SJCRH30 (cell line): ENCODE results near the gene SLC35A5. TPM values are rescaled to one million over a fixed set of nuclear protein-coding genes. Genes with fewer than 3 reads are reported as not detected.
"Not testable (repeated sequence)": the region's sequence is repeated elsewhere in the genome, so short reads cannot be mapped to it uniquely, and the experiment has no call there.

Experiments used
- DNase-seq, 2 experiments: peaks; one replicate each; pipeline ENCODE4 v3.0.0-alpha.2; 2015 to 2020
- H3K27ac ChIP-seq: fragments of 250-450 bp; sonication (Bioruptor Pico); 2 replicates; pipeline ENCODE4 v1.5.1; 2020; ENCODE audit warnings: mild to moderate bottlenecking, moderate library complexity
- H3K27me3 ChIP-seq: fragments of 250-450 bp; sonication (Bioruptor Pico); 2 replicates; pipeline ENCODE4 v1.5.1; 2020; ENCODE audit warnings: mild to moderate bottlenecking, moderate library complexity
- H3K36me3 ChIP-seq: fragments of 250-450 bp; sonication (Bioruptor Pico); 2 replicates; pipeline ENCODE4 v1.5.1; 2020; ENCODE audit warnings: mild to moderate bottlenecking, moderate library complexity
- H3K4me1 ChIP-seq: fragments of 250-450 bp; sonication (Bioruptor Pico); 2 replicates; pipeline ENCODE4 v1.5.1; 2020; ENCODE audit warnings: mild to moderate bottlenecking, moderate library complexity
- H3K4me3 ChIP-seq: fragments of 250-450 bp; sonication (Bioruptor Pico); 2 replicates; pipeline ENCODE4 v1.5.1; 2020; ENCODE audit warnings: mild to moderate bottlenecking, moderate library complexity
- H3K9me3 ChIP-seq: fragments of 250-450 bp; sonication (Bioruptor Pico); replicated peaks from 2 replicates; pipeline ENCODE4 v1.5.1; 2020; ENCODE audit warnings: mild to moderate bottlenecking, moderate library complexity
- total RNA-seq: library from RNA; depleted of rRNA; stranded (reverse); fragments of >200 nt; shearing (Covaris generic); gene quantifications from 2 replicates; pipeline ENCODE4 v1.2.3, GENCODE V29; 2014

The SLC35A5 gene
- total RNA-seq, 1 experiment from 2014 or later: 37.1 TPM

DNA sequence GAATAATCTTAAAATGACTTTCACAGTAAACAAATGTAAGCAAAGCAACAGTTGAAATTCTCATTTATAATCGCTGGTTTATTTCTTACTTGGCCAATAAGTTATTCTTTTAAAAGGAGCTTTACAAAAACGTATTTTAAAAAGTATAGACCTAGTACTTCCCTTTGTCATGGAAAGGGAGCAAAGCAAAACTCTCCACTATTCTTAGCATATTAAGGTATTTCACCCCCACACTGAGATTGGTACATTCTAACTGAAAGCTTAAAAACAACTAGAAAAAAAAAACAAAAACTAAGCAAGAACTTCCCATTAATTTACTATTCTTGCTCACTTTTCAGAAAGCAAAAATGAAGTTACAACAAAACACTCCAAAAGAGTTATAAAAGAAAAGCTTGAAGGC, 1.5 kb upstream of the SLC35A5 start:
- no peak for DNase-seq
- Histone ChIP-seq H3K4me1 (no peaks in the 10 kb centered on the region; the same call in 1 of the 2 replicates), H3K27ac (no peak overlapping the region; the same call in 1 of the 2 replicates), H3K27me3 (no peaks in the 10 kb centered on the region), H3K36me3 (peaks cover 8% of the 10 kb centered on the region; the same call in 1 of the 2 replicates), H3K4me3 (peak overlapping the region; percentile 80), H3K9me3 (no peaks in the 10 kb centered on the region)

DNA sequence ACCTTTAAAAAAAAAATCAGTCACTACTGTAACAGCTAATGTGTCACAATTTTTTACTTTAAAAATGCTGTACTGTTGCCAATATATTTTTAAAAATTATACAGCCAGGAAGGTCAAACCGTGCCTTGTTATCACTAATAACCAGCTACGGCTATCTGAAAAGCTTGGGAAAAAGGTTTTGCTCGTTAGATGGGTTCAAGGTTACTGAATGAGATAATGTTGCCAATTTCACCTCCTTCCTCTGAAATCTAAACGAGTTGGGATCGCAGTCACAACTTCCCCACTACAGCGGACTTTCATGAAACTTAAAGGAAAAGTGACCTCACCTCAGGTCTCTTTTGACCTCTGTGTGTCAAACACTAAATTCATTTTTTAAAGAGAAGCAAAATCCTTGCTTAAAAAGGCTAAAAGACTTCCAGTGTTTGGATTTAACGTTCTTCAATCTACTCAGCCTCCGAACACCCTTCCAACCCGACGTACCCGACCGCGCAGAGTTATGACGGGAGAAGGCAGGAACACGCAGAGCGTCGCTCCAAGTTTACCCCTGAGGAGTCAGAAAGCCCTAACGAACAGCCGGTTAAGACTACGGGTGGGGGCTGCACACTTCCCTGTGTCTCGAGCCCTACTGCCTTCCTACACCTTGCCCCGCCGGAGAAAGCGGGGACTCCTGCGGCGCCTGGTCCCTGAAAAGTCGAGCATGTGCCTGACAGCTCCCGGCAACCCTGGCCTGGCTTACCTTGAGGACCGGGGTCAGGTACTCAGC, 943 bp upstream of the SLC35A5 start:
- H3K27me3 ChIP-seq: no peaks in the 10 kb centered on the region

DNA sequence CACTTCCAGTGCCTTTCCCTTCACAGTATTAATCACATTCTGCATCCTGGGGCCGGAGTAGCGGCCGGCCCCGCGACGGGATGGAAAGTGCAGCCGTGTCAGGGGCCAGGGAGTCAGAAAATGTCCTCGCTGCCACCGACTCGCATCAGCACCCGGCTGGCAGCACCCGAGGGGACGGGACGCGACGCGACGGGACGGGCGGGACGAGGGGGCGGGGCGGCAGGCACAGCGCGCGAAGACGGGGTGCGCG, 436 bp upstream of the SLC35A5 start:
- Histone ChIP-seq H3K27ac (peak overlapping the region; percentile 80), H3K36me3 (peaks cover 8% of the 10 kb centered on the region; the same call in 1 of the 2 replicates), H3K4me3 (peak overlapping the region; percentile 80), H3K4me1 (no peaks in the 10 kb centered on the region; the same call in 1 of the 2 replicates), H3K27me3 (no peaks in the 10 kb centered on the region), H3K9me3 (no peaks in the 10 kb centered on the region)
- no peak for DNase-seq

More for the DNA sequence above, 943 bp upstream of the SLC35A5 start:
- H3K27ac ChIP-seq: peak overlapping the region; percentile 80
- peak overlapping the region; percentile 80 for H3K4me3 ChIP-seq
- H3K4me1 ChIP-seq: no peaks in the 10 kb centered on the region; the same call in 1 of the 2 replicates
- H3K9me3 ChIP-seq: no peaks in the 10 kb centered on the region
- peak; percentile 81 to 82 for DNase-seq
- peaks cover 8% of the 10 kb centered on the region; the same call in 1 of the 2 replicates for H3K36me3 ChIP-seq

DNA sequence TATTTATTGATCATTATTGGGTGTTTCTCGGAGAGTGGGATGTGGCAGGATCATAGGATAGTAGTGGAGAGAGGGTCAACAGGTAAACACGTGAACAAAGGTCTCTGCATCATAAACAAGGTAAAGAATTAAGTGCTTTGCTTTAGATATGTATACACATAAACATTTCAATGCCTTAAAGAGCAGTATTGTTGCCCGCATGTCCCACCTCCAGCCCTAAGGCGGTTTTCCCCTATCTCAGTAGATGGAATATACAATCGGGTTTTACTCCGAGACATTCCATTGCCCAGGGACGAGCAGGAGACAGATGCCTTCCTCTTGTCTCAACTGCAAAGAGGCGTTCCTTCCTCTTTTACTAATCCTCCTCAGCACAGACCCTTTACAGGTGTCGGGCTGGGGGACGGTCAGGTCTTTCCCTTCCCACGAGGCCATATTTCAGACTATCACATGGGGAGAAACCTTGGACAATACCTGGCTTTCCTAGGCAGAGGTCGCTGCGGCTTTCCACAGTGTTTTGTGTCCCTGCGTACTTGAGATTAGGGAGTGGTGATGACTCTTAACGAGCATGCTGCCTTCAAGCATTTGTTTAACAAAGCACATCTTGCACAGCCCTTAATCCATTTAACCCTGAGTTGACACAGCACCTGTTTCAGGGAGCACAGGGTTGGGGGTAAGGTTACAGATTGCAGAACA, 2.5 kb downstream of the SLC35A5 start:
- not testable (repeated sequence) for H3K36me3 ChIP-seq, H3K9me3 ChIP-seq, DNase-seq

DNA sequence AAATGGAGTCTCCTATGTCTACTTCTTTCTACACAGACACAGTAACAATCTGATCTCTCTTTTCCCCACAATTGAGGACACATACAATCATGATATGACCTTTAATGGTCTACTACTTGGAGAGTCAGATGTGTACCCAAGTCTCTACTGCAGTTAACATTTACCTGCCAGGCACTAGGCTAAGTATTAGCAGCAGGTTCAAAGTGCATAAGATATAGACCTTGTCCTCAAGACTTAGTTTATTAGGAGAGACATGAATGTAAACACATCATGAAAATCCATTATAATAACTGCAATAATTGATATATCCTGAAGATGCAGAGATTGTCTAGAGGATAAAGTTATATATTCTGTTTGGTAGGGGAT, 3.1 kb downstream of the SLC35A5 start:
- Histone ChIP-seq H3K27ac (no peak overlapping the region), H3K4me1 (no peaks in the 10 kb centered on the region; the same call in 1 of the 2 replicates), H3K4me3 (no peak overlapping the region), H3K27me3 (no peaks in the 10 kb centered on the region), H3K36me3 (no peaks in the 10 kb centered on the region), H3K9me3 (no peaks in the 10 kb centered on the region)
- DNase-seq: no peak

More for the DNA sequence above, 2.5 kb downstream of the SLC35A5 start:
- not testable (repeated sequence) for H3K27ac ChIP-seq, H3K4me3 ChIP-seq, H3K27me3 ChIP-seq, H3K4me1 ChIP-seq

DNA sequence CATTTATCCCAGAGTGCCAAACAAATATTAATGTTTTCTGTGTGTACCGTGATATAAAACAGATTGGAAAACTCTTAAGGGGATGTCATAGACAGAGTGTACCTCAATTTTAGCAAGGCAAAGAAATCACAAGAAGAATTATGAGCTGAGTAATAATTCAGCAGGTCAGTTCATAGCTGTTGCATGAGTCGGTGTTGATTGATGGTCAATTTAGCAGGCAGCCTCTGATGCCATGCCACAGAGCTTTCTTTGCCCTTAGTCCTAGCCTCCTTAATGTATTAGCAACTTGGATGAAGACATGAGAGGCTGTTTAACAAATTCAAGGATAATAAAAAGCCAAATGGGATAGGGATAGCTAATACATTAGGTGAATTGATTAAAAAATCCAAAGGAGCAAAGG, 6.8 kb downstream of the SLC35A5 start:
- H3K27me3 ChIP-seq: no peaks in the 10 kb centered on the region
- no peak overlapping the region for H3K4me3 ChIP-seq
- peaks cover 8% of the 10 kb centered on the region for H3K36me3 ChIP-seq
- H3K4me1 ChIP-seq: no peaks in the 10 kb centered on the region
- H3K9me3 ChIP-seq: no peaks in the 10 kb centered on the region
- DNase-seq: no peak
- H3K27ac ChIP-seq: no peak overlapping the region

DNA sequence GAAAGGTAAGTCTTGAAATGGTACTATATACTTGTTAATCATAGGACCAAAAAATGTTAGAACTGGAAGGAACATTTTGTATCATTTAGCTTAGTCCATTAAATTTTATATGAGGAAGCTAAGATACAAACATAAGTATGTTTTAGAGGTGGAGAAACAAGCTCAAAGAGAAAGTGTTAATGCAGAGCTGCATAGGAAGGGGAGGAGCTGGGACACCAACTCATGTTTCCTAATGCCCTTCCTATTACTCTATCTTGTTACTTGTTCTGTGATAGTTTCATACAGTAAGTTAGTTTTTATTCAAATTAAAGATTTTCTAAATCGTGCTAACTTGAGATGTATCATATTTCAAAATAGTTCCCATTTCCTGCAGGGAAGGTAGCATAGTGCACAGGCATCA, 7.4 kb downstream of the SLC35A5 start:
- Histone ChIP-seq H3K9me3 (no peaks in the 10 kb centered on the region), H3K27ac (no peak overlapping the region), H3K4me1 (no peaks in the 10 kb centered on the region), H3K36me3 (peaks cover 8% of the 10 kb centered on the region), H3K27me3 (no peaks in the 10 kb centered on the region), H3K4me3 (no peak overlapping the region)
- no peak for DNase-seq

DNA sequence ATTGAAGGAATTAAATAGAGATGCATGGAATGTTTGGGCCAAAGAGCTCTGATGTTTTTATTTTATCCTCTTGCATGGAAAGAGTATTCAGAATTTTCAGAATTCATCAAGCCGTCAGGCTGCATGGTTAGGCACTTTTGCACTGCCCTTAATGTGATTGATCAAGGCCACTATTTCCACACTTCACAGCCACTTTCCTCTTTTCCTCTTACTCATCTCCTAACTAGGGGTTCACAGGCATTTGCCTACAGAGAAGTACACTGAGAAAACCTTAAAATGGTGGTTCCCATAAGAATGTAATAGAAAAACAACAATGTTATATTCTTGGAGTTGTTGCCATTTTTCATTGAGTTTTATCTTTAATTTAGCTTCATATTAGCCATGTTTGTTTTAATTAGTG, 10.9 kb downstream of the SLC35A5 start:
- no peak for DNase-seq
- H3K9me3 ChIP-seq: no peaks in the 10 kb centered on the region
- H3K4me1 ChIP-seq: no peaks in the 10 kb centered on the region
- no peaks in the 10 kb centered on the region for H3K27me3 ChIP-seq
- H3K4me3 ChIP-seq: no peak overlapping the region
- H3K36me3 ChIP-seq: peaks cover 14% of the 10 kb centered on the region
- H3K27ac ChIP-seq: no peak overlapping the region

DNA sequence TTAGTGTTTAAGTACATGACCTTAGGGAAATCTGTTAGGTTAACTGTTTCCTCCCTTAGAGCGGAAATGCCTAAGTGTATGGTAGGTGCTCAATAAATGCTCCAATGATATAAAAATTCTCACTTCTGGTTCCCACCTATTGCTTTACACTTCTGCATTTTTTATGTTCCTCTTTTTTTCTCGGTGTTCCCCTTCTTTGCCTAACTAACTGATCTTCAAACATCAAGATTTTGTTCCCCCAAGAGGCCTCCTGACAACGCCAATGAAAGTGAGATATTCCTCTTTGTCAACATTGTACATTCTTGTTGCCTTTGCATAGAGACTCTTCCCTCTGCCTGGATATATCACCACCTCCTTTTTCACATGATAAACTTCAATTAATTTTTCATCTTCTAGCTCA, 17.4 kb downstream of the SLC35A5 start:
- DNase-seq: no peak
- H3K27me3 ChIP-seq: no peaks in the 10 kb centered on the region
- H3K4me3 ChIP-seq: no peak overlapping the region
- peaks cover 15% of the 10 kb centered on the region for H3K36me3 ChIP-seq
- no peaks in the 10 kb centered on the region for H3K4me1 ChIP-seq
- H3K9me3 ChIP-seq: no peaks in the 10 kb centered on the region
- no peak overlapping the region for H3K27ac ChIP-seq

DNA sequence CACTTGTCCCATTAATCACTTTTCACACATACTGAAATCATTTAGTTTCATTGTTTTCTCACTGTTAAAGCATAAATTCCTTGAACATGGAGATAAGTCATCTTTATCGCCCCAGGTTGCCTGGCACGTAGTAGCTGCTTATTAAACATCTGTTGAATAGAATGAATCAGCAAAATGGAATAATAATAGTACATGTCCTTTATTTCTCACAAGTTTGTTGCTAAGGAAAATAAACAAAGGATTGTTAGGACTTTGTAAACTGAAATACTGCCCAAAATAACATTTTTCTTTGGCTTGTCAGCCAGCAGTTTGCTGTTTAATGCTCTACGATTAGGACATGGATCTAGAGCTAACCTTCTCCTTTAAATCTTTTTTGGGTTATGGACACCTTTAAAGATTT, 17.9 kb downstream of the SLC35A5 start:
- no peak for DNase-seq
- Histone ChIP-seq H3K36me3 (peaks cover 15% of the 10 kb centered on the region), H3K4me3 (no peak overlapping the region), H3K27ac (no peak overlapping the region), H3K9me3 (no peaks in the 10 kb centered on the region), H3K27me3 (no peaks in the 10 kb centered on the region), H3K4me1 (no peaks in the 10 kb centered on the region)

DNA sequence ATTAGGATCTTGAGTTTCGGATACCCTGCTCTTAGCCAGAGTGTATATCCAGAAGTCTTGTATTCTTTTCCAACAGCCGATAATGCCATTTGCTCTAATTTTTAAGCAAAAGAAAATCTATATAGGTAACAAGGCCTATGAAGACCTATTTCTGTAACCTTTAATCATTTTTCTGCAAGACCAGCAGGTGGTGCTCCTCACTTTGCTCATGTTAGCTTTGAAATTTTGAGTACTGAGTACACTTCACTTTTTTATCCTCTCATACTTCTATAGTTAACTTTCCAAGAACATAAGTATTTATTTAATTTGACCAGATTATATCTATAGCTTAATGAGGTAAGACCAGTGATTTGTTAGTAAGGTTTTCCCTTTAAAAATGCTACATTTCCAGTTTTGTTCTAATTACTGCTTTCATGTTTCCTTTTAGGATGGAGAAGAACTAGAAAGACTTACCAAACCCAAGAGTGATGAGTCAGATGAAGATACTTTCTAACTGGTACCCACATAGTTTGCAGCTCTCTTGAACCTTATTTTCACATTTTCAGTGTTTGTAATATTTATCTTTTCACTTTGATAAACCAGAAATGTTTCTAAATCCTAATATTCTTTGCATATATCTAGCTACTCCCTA, 20.5 kb downstream of the SLC35A5 start:
- no peak overlapping the region for H3K4me3 ChIP-seq
- H3K9me3 ChIP-seq: no peaks in the 10 kb centered on the region
- DNase-seq: peak; percentile 29 to 68
- H3K4me1 ChIP-seq: no peaks in the 10 kb centered on the region
- H3K36me3 ChIP-seq: peaks cover 14% of the 10 kb centered on the region
- H3K27me3 ChIP-seq: no peaks in the 10 kb centered on the region
- H3K27ac ChIP-seq: no peak overlapping the region

DNA sequence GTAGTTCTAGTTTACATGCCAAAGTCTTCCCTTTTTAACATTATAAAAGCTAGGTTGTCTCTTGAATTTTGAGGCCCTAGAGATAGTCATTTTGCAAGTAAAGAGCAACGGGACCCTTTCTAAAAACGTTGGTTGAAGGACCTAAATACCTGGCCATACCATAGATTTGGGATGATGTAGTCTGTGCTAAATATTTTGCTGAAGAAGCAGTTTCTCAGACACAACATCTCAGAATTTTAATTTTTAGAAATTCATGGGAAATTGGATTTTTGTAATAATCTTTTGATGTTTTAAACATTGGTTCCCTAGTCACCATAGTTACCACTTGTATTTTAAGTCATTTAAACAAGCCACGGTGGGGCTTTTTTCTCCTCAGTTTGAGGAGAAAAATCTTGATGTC, 21.3 kb downstream of the SLC35A5 start:
- H3K27ac ChIP-seq: no peak overlapping the region
- no peak for DNase-seq
- peaks cover 14% of the 10 kb centered on the region for H3K36me3 ChIP-seq

DNA sequence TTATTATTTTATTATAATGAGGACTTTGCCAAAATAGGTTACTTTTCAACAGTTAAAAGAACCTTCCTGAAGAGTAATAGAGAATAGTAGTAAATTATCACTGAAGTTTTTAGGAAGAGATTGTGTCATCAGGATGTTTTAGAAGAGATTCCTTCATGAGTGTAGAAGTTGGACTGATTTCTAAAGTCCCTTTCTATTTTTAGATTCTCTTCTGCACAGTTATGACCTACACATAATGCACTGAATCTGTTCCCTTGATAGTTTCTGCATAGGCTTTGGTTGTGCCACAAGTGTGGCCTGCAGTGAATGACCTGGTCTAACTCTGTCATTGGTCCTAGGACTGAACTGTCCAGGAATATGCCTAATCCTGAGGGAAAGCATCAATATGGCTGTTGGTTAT, 23.9 kb downstream of the SLC35A5 start:
- Histone ChIP-seq H3K4me1 (no peaks in the 10 kb centered on the region), H3K36me3 (peaks cover 10% of the 10 kb centered on the region; the same call in 1 of the 2 replicates), H3K9me3 (no peaks in the 10 kb centered on the region), H3K27ac (no peak overlapping the region), H3K4me3 (no peak overlapping the region), H3K27me3 (no peaks in the 10 kb centered on the region)
- no peak for DNase-seq

More for the DNA sequence above, 21.3 kb downstream of the SLC35A5 start:
- Histone ChIP-seq H3K27me3 (no peaks in the 10 kb centered on the region), H3K4me1 (no peaks in the 10 kb centered on the region), H3K9me3 (no peaks in the 10 kb centered on the region), H3K4me3 (no peak overlapping the region)

DNA sequence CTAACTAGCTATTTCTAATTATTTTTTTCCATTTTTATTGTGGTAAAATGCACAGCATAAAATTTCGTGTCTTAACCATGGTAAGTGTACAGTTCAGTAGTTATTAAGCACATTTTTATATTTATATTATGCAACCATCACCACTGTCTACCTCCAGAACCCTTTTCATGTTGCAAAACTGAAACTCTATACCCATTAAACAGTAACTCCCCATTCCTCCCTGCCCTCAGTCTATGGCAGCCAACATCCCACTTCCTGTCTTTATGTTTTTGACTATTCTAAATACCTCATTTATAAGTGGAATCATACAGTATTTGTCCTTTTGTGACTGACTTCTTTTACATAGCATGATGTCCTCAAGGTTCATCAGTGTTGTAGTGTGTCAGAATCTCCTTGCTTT, 25.5 kb downstream of the SLC35A5 start:
- Histone ChIP-seq H3K27me3 (no peaks in the 10 kb centered on the region), H3K4me1 (no peaks in the 10 kb centered on the region), H3K27ac (no peak overlapping the region), H3K9me3 (no peaks in the 10 kb centered on the region), H3K36me3 (peaks cover 10% of the 10 kb centered on the region; the same call in 1 of the 2 replicates), H3K4me3 (no peak overlapping the region)
- no peak for DNase-seq

DNA sequence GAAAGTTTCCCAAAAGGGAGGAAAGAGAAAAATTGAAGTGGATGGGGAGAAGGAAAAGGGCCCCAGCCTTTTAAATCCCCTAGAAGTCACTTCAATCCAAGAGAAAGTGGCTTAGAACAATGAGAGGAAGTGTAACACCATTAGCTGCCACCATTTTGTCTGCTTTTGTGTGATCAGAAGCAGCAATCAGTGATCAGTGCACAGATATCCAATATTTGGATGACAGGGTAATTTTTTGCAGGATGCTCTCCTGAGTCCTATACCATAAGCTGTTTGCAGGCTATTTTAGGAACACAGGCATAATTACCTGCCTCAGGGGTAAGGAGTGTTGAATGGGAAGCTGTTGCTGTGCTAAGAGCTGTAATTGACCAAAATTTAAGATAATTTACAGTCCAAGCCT, 31.4 kb downstream of the SLC35A5 start:
- Histone ChIP-seq H3K9me3 (no peaks in the 10 kb centered on the region), H3K36me3 (peaks cover 5% of the 10 kb centered on the region), H3K4me3 (no peak overlapping the region), H3K27ac (no peak overlapping the region), H3K4me1 (no peaks in the 10 kb centered on the region), H3K27me3 (no peaks in the 10 kb centered on the region)
- no peak for DNase-seq
